Stimulated activated CD8-positive, alpha-beta memory T cell treated with anti-CD3 and anti-CD28 coated beads, Interleukin-7, amount 100 ng/mL, for 24 hours (primary cell): Measurements from ENCODE around the gene TBC1D25.

Source experiments
- DNase-seq: peaks from one replicate; pipeline ENCODE4 v3.0.0-alpha.2; 2020; ENCODE audit warnings: low read depth

The TBC1D25 gene

GRCh38 chrX:48601741-48602394 is 62.4 kb downstream of the TBC1D25 start:
- DNase-seq = no peak

GRCh38 chrX:48604701-48605100 is 65.2 kb downstream of the TBC1D25 start:
- DNase-seq = no peak

DNA sequence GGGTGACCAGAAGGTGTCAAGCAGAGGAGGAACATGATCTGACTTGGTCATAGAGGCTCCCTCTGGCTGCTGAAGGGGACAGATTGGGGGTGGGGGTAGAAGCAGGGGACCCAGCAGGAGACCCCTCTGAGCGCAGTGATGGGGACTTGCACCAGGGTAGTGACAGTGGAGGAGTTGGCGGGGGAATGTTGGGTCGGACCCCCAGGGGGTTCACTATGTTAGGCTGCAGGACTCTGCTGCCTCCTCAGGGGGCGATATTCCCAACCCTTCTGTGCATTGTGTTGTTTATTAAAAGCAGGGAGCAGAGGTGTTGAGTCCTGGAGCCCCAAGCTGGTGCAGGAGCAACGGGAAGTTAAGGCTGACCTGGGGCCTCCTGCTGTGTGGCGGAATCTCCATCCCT is 66.6 kb downstream of the TBC1D25 start:
- DNase-seq = no peak

- DNase-seq = no peak
Observed at GRCh38 chrX:48611703-48612102, 72.2 kb downstream of the TBC1D25 start.
